Stimulated activated CD8-positive, alpha-beta memory T cell treated with anti-CD3 and anti-CD28 coated beads, Interleukin-7, amount 100 ng/mL, for 24 hours (primary cell): ENCODE results near the gene FAM156A.
A peak's percentile ranks its signal among the peaks of the same experiment; 100 is the strongest.
"Not testable (repeated sequence)": the region's sequence is repeated elsewhere in the genome, so short reads cannot be mapped to it uniquely, and the experiment has no call there.

Experiments used
- DNase-seq: peaks from one replicate; pipeline ENCODE4 v3.0.0-alpha.2; 2020; ENCODE audit warnings: low read depth

The FAM156A gene

GRCh38 chrX:52958113-52958959 lies at the start of gene FAM156A:
Gene FAM156A (minus strand): TSS chrX:52958518. CDS start chrX:52948588, 9,930 bp downstream.
- not testable (repeated sequence) for DNase-seq

GRCh38 chrX:53005327-53005726 lies 47.0 kb upstream of the FAM156A start:
- no peak for DNase-seq

GRCh38 chrX:53004811-53005210 lies 46.5 kb upstream of the FAM156A start:
- DNase-seq = no peak

GRCh38 chrX:53004038-53004437 lies 45.7 kb upstream of the FAM156A start:
- DNase-seq = no peak

GRCh38 chrX:53003111-53003510 lies 44.8 kb upstream of the FAM156A start:
- DNase-seq = no peak

GRCh38 chrX:53001958-53002357 lies 43.6 kb upstream of the FAM156A start:
- no peak for DNase-seq

GRCh38 chrX:53000447-53001135 lies 42.3 kb upstream of the FAM156A start:
- no peak for DNase-seq

- no peak for DNase-seq
These were observed 37.6 kb upstream of the FAM156A start for GRCh38 chrX:52995987-52996331.

- peak; percentile 74 for DNase-seq
These were observed 37.0 kb upstream of the FAM156A start for GRCh38 chrX:52995135-52995986.

GRCh38 chrX:52990848-52991247 lies 32.5 kb upstream of the FAM156A start:
- DNase-seq = no peak

GRCh38 chrX:52990011-52990631 lies 31.8 kb upstream of the FAM156A start:
- peak; percentile 14 for DNase-seq

GRCh38 chrX:52988985-52989917 lies 30.9 kb upstream of the FAM156A start:
- DNase-seq = no peak

GRCh38 chrX:52983321-52984000 lies 25.1 kb upstream of the FAM156A start:
- DNase-seq = no peak

GRCh38 chrX:52979993-52980392 lies 21.7 kb upstream of the FAM156A start:
- no peak for DNase-seq

- no peak for DNase-seq
These were observed 21.2 kb upstream of the FAM156A start for GRCh38 chrX:52979568-52979967.

- no peak for DNase-seq
These were observed 19.6 kb upstream of the FAM156A start for GRCh38 chrX:52977953-52978352.

GRCh38 chrX:52975576-52975975 lies 17.3 kb upstream of the FAM156A start:
- not testable (repeated sequence) for DNase-seq

- DNase-seq = not testable (repeated sequence)
These were observed 16.1 kb upstream of the FAM156A start for GRCh38 chrX:52974336-52974992.

GRCh38 chrX:52967922-52968321 lies 9.6 kb upstream of the FAM156A start:
- DNase-seq = not testable (repeated sequence)
